GM20431 (cell line): ENCODE measurements around the gene TBL2.
"Not testable (repeated sequence)": the region's sequence is repeated elsewhere in the genome, so short reads cannot be mapped to it uniquely, and the experiment has no call there.

ENCODE experiments used
- in situ Hi-C: fragments of 300-500 bp; cut with MseI, MboI; formaldehyde crosslinking; loops from one replicate; pipeline ENCODE4 v1.15.0; 2020; ENCODE audit warnings: low sequenced_read_pairs; ENCODE audit not compliant: unreplicated experiment

TBL2 gene

GRCh38 chr7:73572767-73573186 lies 5.6 kb downstream of the TBL2 start:
- in situ Hi-C loops, result no loop called here

GRCh38 chr7:73570977-73571376 lies 7.4 kb downstream of the TBL2 start:
- in situ Hi-C loops, result no loop called here

- in situ Hi-C loops, result no loop called here
Observed at GRCh38 chr7:73570521-73570920, 7.9 kb downstream of the TBL2 start.

- in situ Hi-C loops, result no loop called here
Observed at GRCh38 chr7:73569042-73569608, 9.3 kb downstream of the TBL2 start.

- in situ Hi-C loops, result no loop called here
Observed at GRCh38 chr7:73567846-73568685, 10.3 kb downstream of the TBL2 start.

DNA sequence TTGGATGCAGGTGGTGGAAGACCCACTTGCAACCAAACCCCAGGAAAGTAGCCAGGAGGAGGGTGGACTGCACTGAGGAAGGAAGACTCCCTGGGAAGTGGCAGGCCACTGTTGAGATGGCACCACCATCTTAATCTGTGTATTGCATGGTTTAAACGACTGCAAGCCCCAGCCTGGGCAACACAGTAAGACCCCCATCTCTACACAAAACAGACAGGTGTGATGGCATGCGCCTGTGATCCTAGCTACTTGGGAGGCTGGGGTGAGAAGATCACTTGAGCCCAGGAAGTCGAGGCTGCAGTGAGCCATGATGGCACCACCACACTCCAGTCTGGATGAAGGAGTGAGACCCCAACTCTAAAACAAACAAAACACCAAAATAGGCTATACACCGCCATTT lies 11.2 kb downstream of the TBL2 start:
- in situ Hi-C loops, result no loop called here

DNA sequence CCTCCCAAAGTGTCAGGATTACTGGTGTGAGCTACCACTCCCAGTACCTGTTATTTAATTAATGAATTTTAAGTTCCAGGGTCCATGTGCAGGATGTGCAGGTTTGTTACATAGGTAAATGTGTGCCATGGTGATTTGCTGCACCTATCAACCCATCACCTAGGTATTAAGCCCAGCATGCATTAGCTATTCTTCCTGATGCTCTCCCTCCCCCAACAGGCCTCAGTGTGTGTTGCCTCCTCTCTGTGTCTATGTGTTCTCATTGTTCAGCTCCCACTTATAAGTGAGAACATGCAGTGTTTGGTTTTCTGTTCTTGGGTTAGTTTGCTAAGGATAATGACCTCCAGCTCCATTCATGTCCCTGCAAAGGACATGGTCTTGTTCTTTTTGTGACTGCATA lies 11.9 kb downstream of the TBL2 start:
- in situ Hi-C loops, result not testable (repeated sequence)

GRCh38 chr7:73565675-73566340 lies 12.6 kb downstream of the TBL2 start:
- in situ Hi-C loops, result no loop called here

DNA sequence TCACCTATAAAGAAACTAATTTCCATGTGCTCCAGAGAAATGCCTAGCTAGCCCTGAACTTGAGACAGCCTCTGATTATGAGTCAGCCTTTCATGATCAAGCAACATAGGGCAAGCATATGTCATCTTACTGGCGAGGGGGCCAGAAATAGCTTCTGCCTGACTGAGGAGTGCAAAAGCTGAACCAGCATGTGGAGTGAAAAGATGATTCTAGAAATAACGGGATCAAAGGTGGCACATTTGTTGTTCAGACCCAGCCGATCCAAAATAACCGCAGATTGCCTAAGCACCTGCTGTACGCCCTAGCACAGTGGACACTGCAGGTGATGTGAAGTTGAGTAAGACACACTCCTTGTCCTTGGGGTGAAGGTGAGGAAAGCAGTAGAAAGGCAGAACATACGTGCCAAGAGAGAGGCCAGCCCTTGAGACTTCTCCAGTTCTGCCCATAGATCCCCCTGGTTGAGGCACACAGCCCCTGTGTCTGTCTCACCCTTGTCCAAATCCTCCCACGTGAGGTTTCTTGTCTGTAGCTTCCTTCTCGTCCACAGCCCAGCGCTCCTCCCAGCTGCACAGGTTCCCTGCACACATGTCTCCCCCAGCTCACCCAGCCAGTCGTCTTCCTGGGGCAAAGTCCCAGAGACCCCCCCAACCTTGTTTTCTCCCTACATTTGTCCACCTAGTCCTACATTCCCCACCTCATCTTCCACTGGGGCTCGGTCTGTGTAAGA lies 18.1 kb downstream of the TBL2 start:
- in situ Hi-C loops, result no loop called here

GRCh38 chr7:73557397-73558257 lies 20.8 kb downstream of the TBL2 start, which contains the start of gene BCL7B:
TSS of gene BCL7B (minus strand) at chr7:73557690. CDS start at chr7:73557578, 112 bp downstream.
- in situ Hi-C loops, result no loop called here

GRCh38 chr7:73557108-73557396 lies 21.3 kb downstream of the TBL2 start:
- in situ Hi-C loops, result no loop called here

GRCh38 chr7:73556208-73557107 lies 21.9 kb downstream of the TBL2 start:
- in situ Hi-C loops, result no loop called here

- in situ Hi-C loops, result no loop called here
Observed at GRCh38 chr7:73555411-73555982, 22.9 kb downstream of the TBL2 start.

GRCh38 chr7:73550093-73550492 lies 28.3 kb downstream of the TBL2 start:
- in situ Hi-C loops, result not testable (repeated sequence)

- in situ Hi-C loops, result no loop called here
Observed at GRCh38 chr7:73549176-73549575, 29.2 kb downstream of the TBL2 start.

GRCh38 chr7:73547841-73548240 lies 30.5 kb downstream of the TBL2 start:
- in situ Hi-C loops, result no loop called here

GRCh38 chr7:73544678-73545077 lies 33.7 kb downstream of the TBL2 start:
- in situ Hi-C loops, result no loop called here

DNA sequence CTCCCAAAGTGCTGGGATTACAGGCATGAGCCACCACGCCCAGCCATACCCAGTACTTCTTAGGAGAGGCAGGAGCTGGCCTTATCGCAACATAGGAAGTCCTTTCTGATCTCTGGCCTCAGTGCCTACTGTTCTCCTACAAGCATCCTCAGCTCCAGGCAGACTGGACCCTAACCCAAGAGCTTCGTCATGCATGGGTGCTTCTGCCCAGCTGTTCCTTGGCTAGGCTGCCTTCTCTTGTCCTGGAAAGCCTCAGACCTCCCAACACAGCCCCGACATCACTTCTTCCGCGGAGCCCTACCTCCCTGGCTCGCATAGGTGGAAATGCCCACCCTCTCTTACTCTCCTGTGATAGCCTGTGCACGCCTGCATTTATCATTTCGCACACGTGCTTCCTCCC lies 36.7 kb downstream of the TBL2 start:
- in situ Hi-C loops, result no loop called here
